ENCODE measurements around the gene SETDB2.

- no peak for TF ChIP-seq POLR2A (IDR thresholded peaks at IDR 0.05; ENCODE audit: low read depth, low read length)
- no peak for TF ChIP-seq POLR2AphosphoS5 (IDR thresholded peaks at IDR 0.05; ENCODE audit: low read depth, low read length)
- no peak for TF ChIP-seq POU2F2 (IDR thresholded peaks at IDR 0.05; ENCODE audit: low read depth, low read length)
Observed at GRCh38 chr13:49428041-49428763, 15.9 kb upstream of the SETDB2 start.

Measured in GM12891 (cell line).